ENCODE data around the gene CARMIL1.

Gene CARMIL1

DNA sequence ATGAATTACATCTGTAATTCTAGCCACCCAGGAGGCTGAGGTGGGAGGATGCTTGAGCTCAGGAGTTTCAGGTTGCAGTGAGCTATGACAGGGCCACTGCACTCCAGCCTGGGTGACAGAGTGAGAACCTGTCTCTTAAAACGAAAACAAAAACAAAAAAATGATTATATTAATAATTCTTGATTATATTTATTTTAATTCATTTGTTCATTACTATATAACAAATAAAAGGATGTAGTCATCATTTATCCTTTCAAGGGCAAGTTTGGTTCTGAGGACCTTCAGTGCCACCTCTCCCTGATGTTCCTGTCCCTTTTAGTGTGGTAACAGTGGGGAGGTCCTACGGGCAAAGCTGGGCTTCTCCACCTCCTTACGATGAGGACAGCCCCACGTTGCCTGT is 205.7 kb downstream of the CARMIL1 start:
- no peak for DNase-seq

DNA sequence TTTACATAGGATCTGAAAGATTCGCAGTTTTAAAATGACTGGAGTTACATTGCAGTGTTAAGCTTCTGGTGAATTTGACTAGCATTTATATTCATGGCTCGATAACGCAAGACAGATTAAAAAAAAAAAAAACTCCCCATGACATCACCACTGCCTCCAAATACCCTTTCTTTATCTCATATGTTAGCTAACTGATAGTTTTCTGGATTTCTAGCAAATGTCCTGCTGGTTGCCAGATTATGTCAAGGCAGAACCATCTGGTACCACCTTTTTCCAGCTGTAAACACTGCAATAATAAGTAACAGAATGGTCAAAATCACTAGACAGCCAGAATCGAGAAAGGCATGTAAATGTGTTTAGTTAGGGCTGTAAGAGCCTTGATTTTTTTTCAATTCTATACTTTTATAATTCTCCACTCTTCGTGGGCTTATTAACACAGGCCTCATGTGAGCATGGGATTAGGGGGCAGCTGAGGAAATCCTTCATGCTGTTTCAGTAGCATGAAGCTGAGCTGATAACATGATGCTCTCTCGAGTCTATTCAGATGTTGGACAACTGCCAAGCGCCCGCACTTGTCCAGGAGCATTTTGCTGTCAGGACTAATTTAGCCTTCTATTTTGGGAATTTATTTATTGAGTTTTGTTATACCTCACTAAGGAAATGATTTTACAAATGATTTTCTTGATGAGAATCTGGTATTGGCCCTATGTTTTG is 206.8 kb downstream of the CARMIL1 start:
- DNase-seq = no peak

DNA sequence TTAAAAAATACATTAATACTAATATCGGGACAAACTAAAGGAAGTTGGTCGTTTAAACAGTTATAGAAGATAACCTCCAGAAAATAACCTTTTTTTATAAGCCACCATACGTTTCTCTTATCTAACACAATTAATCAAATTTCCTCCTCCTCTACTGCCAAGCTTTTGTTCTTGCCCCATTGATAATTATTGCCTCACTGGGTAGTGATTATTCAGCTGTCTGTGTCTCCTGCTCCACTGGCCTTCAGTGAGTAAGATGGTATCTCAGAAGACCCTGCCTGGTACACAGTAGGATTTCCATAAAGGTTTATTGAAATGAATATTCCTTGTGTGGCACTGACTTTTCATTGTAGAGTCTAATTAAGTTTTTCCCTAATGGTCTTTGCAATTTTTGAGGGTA is 207.4 kb downstream of the CARMIL1 start:
- no peak for DNase-seq

DNA sequence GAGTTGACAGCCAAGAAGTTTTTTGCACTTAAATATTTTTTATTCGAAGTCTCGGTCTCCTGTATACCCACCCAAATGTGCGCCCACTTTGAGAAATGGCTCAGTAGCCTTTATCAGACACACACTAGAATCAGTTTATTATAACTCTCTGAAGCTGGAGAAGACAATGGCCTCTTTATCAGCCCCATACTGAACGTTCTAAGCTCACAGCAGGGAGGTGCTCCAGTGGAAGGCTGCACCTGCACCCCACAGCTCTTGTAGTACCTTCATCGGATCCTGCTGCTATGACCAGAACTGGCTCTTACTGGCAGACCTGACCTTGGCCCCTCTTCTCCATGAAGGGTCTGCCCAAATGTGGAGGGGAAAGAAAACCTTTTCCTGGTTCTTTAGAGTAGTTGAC is 207.8 kb downstream of the CARMIL1 start:
- no peak for DNase-seq

DNA sequence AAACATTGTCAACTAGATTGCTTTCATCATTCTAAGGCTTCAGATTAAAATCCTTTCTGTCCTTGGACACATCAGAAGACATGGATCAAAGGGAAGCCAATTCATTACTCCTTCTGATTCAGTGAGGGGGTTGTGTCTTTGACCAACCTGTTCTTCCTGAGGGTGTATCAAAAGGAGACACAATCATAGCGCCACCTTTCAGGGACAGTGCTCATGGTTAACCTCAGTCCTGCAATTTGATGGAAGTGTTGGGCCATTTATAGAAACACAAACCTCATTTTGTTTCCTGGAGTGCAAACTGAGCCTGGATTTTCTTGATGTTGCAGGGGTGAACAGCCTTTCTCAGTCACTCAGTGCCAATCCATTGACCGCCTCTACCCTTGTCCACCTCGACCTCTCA is 209.0 kb downstream of the CARMIL1 start:
- no peak for DNase-seq

DNA sequence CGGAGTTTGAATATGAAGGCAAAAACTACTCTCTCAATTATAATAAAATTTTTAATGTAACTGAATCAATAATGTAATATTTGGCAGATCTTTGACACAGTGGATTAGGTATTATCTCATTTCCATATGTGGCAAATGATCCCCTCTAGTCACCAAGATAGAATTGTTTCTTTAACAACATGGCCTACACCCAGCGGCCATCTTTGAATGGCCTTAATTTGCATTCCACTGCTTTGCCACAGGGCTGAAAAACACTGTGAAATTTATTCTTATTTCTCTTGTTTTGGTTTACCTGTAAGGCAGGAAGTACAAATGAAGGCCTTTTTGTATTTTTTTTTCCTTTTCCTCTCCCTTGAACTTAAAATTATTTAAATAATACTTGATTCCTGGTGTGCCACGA is 210.2 kb downstream of the CARMIL1 start:
- no peak for DNase-seq

DNA sequence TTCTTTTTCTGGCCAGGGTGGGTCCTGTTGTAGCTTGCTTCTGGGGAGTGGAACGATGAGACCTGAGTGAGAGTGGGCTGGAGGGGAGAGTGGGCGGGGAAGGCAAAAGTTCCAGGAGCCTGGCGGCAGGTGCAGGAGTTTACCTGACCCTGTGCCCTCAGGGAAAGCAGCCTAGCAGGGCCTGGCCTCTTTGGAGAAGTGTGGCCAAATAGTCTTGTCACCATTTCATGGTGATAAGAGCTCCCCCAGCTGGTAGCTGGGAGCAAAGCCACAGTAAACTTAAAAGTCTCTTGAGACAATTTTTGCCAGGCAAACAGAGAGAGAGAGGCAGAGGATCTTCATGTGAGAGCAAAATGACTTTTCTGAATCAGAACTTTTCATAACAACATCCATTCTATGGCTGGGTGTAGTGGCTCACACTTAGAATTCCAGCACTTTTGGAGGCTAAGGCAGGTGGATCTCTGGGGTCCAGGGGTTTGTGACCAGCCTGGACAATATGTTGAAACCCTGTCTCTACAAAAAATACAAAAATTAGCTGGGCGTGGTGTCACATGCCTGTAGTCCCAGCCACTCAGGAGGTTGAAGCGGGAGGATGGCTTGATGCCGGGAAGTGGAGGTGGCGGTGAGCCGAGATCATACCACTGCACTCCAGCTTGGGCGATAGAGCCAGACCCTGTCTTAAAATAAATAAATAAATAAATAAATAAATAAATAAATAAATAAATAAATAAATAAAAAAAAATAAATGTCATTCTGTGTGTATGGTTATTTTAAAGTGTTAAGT is 211.0 kb downstream of the CARMIL1 start:
- DNase-seq = no peak

DNA sequence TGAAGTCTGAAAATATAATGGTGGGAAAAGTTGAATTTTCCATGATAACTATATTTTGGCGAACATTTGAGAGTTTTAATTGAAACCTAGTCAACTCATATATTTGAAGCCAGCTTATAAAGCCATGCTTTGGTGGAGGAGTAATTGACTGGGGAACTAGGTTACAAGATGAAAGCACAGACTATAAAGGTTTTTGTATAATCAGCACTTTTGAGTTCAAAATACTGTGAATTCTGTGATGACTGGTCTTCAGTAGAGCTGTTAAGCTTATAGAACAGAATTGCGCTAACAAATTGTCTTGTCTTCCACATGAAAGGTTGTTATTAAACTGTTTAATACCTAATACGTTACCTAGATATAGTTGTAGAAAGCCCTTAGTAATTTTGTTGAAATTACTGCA is 213.8 kb downstream of the CARMIL1 start:
- DNase-seq = no peak

DNA sequence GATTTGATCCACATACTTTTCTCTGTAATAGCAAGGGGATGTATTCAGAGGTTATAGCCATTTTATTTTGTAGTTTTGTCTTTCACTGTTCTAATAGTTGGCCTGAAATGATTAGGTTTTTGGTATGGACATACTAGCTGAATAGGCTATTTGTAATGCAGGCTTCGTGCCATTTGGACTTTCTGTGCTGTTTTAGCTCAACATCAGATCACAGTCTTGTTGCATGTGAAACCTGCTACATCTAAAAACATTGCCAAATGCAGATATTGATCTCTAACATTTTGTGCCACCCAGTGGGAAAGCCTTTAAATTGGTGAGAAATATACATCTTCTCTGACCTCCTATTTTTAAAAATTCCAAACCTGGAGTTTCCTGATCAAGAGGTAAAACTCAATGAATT is 215.3 kb downstream of the CARMIL1 start:
- no peak for DNase-seq

DNA sequence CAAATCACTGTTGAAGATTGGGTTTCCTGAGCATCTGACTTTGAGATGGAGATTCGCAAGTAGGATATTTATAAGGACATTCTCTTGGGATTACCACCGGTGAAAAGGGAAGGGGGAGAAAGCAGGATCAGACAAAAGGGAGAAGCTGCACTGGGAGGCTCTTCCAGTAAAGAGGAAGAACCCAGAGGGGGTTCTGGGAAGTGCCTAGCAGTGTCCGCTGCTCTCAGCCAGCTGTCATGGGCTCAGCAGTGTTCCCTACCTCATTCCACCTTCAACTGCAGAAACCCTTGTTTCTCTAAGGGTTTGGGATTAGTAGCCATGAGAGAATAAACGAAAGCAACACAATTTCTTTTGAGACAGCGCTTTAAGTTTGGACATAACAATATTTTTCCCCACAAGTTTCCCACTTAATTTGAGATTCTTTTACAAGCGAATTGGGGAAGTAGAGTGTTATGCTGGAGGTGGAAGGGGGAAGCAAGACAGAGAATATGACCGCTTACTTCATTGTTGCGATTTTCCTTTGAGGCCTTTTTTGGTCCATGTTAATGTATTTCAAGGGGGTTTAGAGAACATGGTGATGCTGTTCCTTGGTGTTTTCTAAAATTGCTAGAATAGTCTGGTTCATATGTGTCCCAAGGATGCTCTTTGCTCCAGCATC is 218.3 kb downstream of the CARMIL1 start:
- no peak for DNase-seq

DNA sequence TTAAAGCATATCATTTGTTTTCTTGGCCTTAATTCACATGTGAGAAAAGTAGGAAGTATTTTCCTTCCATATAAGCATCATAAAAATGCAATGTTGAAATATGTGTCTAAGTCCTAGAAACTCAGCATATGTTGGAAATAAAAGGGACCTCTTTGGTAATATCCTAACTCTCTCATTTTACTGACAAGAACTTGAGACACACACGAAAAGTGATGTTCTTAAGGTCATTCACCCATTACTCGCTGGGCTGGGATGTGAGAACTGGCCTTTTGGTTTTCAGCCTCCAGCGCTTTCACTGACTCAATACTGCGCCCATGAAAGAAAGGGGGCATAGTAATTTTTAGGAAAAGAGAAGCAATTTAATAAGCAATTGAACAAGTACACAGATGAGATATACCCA is 219.3 kb downstream of the CARMIL1 start:
- no peak for DNase-seq

DNA sequence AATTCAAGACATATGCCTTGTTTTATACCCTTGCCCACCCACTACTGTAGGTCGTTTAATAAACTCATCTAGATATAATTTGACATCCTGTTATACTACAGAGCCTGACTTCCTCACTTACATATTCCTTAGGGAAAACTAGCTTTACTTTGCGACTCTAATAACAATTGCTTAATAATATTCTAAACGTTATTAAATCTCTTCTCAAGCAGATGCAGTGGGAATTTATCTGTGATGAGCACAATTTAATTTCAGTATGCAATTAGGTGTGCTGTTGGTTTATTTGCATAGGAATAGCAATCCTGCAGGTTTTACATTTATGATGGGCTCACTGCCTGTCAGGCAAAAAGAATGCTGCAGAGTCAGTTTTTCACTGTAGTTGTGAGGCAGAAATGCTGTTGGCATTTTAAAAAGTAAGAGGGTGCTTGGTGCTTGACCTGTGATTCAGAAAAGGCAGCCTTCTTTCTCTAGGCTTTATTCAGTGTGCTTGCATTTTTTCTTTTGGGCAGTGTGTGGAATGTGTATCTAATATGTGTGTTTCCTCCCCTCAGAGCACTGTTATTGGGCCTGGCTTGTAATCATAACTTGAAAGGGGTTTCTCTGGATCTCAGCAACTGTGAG is 220.6 kb downstream of the CARMIL1 start:
- no peak for DNase-seq

DNA sequence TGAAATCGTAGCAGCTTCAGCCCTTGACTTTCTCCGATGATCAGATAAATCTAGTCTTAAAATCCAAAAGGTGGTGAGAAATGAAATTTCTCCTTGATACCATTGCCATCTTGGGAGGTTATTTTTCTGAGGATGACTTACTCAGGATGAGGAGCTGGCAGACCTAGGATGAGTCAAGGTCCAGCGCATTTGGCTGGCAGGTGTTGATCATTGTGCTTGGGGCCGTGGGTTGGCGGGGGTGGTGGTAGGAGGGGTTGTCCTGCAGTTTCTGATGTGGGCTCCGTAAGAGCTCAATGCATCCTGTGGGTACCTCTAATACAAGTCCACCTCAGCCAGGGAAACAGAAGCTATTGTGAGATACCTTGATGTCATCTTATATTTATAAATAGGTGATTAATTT is 224.5 kb downstream of the CARMIL1 start:
- DNase-seq = no peak

DNA sequence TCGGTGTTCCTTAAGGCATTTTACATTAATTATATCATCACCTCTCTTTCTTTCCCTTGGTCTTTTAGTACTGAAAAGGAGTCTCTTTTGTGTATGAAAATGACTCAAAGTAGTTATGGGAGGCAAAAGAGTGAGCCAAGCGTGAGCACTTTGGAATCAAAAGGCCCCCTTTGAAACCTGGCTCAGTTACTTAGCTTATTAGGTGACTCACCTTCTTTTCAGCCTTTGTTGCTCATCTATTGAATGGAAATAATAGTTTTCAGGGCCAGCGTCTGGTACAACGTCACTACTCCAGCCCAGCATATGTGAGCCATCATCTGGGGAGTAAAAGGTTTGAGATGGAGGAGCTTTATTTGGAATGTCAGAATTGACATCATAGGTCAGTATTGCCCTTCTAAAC is 225.5 kb downstream of the CARMIL1 start:
- no peak for DNase-seq

DNA sequence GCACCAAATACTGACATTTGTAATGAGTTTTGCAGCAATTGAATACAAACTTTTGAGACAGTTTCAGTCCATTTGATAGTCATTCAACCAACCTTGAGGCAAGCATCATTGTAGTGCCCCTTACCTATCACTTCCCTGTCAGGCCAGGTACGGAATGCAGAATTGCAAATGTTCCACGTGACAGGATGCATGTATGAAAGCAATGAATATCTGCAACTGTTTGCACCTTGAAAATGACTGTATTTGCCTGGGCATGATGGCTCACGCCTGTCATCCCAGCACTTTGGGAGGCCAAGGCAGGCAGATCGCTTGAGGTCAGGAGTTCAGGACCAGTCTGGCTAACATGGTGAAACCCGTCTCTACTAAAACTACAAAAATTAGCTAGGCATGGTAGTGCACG is 226.8 kb downstream of the CARMIL1 start:
- DNase-seq = no peak

DNA sequence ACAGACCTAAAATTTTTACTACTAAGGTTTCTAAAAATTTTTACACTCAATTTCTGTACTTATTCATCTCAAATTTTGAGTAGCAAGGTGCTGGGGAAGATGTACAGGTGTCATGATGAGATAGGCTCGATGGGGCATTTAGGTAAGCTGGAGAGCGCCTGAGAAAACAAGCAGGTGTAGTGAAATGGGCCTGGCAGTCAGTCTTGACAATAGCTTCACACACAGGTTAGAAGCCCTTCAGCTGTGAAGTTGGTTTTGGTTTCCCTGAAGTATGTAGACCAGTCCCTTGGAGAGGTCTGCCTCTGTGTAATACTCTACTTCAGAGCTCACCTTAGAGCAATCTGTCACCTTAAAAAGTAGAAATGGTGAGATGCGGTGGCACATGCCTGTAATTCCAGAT is 228.9 kb downstream of the CARMIL1 start:
- no peak for DNase-seq

DNA sequence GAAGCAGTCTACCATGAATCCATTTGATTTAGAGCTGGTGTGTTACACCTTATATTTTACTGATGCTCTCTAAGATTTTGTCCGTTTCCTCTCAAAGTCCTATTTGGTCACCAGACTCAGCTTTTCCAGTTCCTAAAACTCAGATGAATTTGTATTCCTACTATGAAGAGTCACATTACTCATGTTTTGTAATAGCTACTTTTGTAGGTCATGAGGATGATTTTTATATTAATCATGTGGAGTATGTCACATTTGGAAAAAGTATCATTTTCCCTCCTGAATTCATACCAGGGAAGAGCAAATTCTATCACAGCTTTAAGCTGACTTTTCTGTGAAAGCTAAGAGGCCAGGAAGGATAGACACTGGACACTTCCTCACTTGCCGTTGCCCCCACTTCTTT is 232.2 kb downstream of the CARMIL1 start:
- DNase-seq = no peak

DNA sequence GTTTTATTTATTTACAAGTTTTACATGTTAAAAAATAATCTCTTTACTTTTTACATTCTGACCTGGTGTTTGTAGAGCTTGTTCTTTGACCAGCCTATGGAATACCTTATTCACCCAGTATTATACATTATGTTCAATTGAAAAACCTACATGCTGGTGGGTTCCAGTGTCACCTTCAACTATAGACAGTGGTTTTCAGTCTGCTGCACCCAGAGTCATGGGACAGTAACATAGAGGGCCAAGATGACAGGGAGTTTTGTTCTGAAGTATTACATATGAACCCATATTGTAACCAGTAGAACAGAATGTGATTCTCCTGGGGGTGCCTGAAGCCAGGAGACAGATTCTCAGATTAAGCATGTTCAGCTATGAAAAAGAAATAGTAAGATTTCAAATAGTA is 233.4 kb downstream of the CARMIL1 start:
- no peak for DNase-seq

DNA sequence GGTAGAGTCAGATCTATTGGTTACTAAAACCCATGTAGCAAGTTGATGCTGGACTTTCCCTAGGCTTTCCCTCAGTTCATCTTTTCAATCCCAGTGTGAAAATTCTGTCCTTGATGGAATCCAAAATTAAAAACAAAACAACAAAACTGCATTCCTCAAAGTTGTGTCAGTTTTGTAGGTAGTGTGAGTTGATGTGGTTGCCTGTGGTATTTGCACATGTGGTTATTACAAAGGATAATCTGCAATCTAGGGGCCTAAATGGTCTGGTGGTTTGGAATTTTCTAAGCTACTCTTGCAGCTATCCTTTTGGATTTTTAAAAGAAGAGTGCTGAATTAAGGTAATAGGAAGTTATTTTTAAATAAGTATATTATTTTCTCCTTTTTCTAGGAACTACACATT is 240.7 kb downstream of the CARMIL1 start:
- DNase-seq = no peak

DNA sequence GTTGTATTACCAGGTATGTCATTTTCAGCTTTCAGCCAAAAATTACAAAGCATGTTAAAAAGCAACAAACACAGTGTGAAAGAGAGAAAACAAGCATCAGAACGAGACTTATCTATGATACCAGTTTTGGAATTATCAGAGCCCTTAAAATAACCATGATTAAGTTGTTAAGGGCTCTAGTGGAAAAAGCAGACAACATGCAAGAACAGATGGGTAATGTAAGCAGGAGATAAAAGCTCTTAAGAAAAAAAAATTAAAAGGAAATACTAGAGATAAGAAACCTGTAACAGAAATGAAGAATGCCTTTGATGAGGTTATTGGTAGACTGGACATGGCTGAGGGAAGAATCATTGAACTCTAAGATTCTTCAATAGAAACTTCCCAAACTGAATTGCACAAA is 245.4 kb downstream of the CARMIL1 start:
- no peak for DNase-seq

DNA sequence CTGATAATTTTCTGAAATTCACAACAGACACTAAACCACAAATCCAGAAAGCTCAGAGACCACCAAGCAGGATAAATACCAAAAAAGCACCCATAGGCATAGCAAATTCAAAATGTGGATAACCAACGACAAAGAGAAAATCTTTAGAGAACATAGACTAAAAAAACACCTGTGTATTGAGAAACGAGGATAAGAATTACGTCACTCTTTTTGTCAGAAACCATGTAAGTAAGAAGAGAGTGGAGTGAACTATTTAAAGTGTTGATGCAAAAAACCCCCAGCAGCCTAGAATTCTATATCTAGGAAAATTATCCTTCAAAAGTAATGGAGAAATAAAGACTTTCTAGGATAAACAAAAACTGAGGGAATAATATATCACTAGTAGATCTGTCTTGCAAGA is 245.9 kb downstream of the CARMIL1 start:
- no peak for DNase-seq

DNA sequence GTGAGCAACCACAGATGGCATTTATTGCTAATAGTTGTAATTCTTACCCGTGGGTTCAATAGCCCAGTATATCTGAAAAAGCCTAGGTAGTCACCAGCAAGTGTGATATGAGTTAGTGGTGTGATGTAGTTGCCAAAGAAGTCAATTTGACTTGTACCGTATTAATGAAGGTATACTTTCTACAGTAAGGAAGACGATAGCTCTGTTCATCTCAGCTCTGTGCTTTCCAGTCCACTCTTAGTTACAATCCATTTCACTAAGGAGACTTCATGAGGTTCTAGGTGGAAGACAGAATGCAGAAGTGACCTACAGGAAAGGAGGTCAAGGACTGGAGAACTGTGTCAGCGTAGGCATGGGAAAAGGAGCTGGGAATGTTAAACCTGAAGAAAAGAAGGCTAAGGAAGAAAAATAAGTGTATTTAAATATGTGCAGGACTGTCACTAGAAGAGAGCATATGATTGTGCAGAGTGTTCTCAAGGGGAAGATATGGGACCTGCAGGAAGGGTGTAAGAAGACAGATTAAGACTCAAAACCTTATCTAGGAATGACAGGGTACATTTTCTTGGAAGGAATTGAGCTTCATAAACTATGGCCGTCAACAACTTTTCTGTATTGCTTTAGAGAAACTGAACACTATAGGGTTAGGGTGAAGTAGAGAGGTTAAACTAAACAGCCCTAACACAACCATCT is 255.9 kb downstream of the CARMIL1 start:
- no peak for DNase-seq

DNA sequence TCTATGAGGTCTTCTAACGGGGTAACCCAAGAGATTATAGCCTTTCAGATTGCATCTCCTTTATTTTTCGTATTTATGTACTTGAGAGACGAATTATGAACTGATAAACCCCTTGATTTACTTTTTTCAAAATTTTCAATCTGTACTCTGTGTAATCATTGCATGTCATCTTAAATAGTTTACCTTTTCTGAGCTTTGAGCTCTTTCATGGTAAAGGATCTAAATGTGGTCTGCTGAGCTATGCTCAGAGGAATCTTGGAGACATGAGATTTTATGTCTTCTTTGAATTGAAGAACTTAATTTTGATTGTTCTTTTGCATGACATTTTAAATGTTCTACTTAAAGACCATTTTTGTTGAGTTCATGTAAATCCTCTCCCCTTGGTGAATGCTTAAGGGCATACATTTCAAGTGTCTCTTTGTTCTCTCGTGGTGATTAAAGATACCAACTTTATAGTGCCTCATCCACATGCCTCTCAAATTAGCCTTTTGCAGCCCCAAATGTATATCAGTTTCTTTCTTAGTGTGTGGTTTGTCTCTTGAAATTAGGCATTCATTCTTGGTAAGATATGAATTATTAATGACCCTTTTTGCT is 256.6 kb downstream of the CARMIL1 start:
- DNase-seq = no peak
